HEK293 (cell line): ENCODE results near the gene CHST9.

Experiments
- CTCF ChIA-PET: fragments of 350-600 bp; formaldehyde crosslinking; extraction: SDS; loops from one replicate; lab custom pipeline; 2021; ENCODE audit warnings: antibody characterized with exemption; lab: Yijun Ruan, JAX
- POLR2A ChIA-PET: fragments of 300-600 bp; formaldehyde crosslinking; extraction: SDS; loops from one replicate; lab custom pipeline; 2020; ENCODE audit warnings: antibody characterized with exemption, inconsistent platforms; lab: Yijun Ruan, JAX
- H3K27ac ChIP-seq: fragments of 200-500 bp; sonication (Bioruptor generic); 2 replicates; pipeline ENCODE4 v1.5.1; 2014; ENCODE audit warnings: low read depth, low read length, control low read depth, inconsistent platforms; ENCODE audit errors: extremely low read depth
- H3K36me3 ChIP-seq, 2 experiments: fragments of 200-500 bp in 1 of 2; sonication (Bioruptor generic) in 1 of 2; 1 replicate in 1 of 2; 2 replicates in 1 of 2; pipeline ENCODE4 v1.5.1; 2014 to 2017; ENCODE audit warnings: inconsistent platforms in 2 of 2, low read length in 2 of 2; ENCODE audit not compliant: control insufficient read depth in 2 of 2, insufficient read depth in 1 of 2
- H3K4me1 ChIP-seq: fragments of 200-500 bp; sonication (Bioruptor generic); 2 replicates; pipeline ENCODE4 v1.5.1; 2014; ENCODE audit warnings: mild to moderate bottlenecking, low read length, inconsistent platforms; ENCODE audit not compliant: control insufficient read depth, insufficient read depth
- H3K4me3 ChIP-seq: 2 replicates; pipeline ENCODE4 v1.5.1; 2011; ENCODE audit warnings: low read depth, mild to moderate bottlenecking, control low read depth, low read length, moderate library complexity
- H3K9me3 ChIP-seq: fragments of 200-500 bp; sonication (Bioruptor generic); 2 replicates; pipeline ENCODE4 v1.5.1; 2014; ENCODE audit warnings: low read depth, low read length, inconsistent platforms; ENCODE audit not compliant: control insufficient read depth, insufficient read depth
- EGR2 ChIP-seq: fragments of 450-650 bp; formaldehyde crosslinking; IDR thresholded peaks from 2 replicates; pipeline ENCODE4 v1.5.1; 2016; ENCODE audit warnings: low read depth, missing biosample characterization, missing genetic modification characterization
- GLI4 ChIP-seq: fragments of 450-650 bp; formaldehyde crosslinking; IDR thresholded peaks from 2 replicates; pipeline ENCODE4 v1.5.1; 2016; ENCODE audit warnings: missing biosample characterization, missing genetic modification characterization
- KLF10 ChIP-seq: fragments of 450-650 bp; IDR thresholded peaks from 2 replicates; pipeline ENCODE4 v1.5.1; 2018; ENCODE audit warnings: missing biosample characterization, mild to moderate bottlenecking, missing genetic modification characterization
- KLF7 ChIP-seq: fragments of 450-650 bp; formaldehyde crosslinking; IDR thresholded peaks from 2 replicates; pipeline ENCODE4 v1.5.1; 2016; ENCODE audit warnings: missing biosample characterization, missing genetic modification characterization, borderline replicate concordance
- PRDM2 ChIP-seq: fragments of 450-650 bp; formaldehyde crosslinking; IDR thresholded peaks from 2 replicates; pipeline ENCODE4 v1.5.1; 2016; ENCODE audit warnings: missing biosample characterization, missing genetic modification characterization, borderline replicate concordance
- SP2 ChIP-seq: fragments of 450-650 bp; formaldehyde crosslinking; IDR thresholded peaks from 2 replicates; pipeline ENCODE4 v1.5.1; 2016; ENCODE audit warnings: missing biosample characterization, missing genetic modification characterization
- ZFP69B ChIP-seq: fragments of 450-650 bp; formaldehyde crosslinking; IDR thresholded peaks from 2 replicates; pipeline ENCODE4 v1.5.1; 2016; ENCODE audit warnings: missing biosample characterization, missing genetic modification characterization
- ZNF121 ChIP-seq: fragments of 450-650 bp; formaldehyde crosslinking; IDR thresholded peaks from 2 replicates; pipeline ENCODE4 v1.5.1; 2016; ENCODE audit warnings: missing biosample characterization, missing genetic modification characterization
- ZNF16 ChIP-seq: fragments of 450-650 bp; formaldehyde crosslinking; IDR thresholded peaks from 2 replicates; pipeline ENCODE4 v1.5.1; 2016; ENCODE audit warnings: low read depth, missing biosample characterization, missing genetic modification characterization
- ZNF341 ChIP-seq: fragments of 450-650 bp; formaldehyde crosslinking; IDR thresholded peaks from 2 replicates; pipeline ENCODE4; 2016; ENCODE audit warnings: low read depth, missing biosample characterization, missing genetic modification characterization
- ZNF530 ChIP-seq: fragments of 450-650 bp; formaldehyde crosslinking; IDR thresholded peaks from 2 replicates; pipeline ENCODE4 v1.5.1; 2016; ENCODE audit warnings: low read depth, missing biosample characterization, missing genetic modification characterization
- ZNF596 ChIP-seq: fragments of 450-650 bp; IDR thresholded peaks from 2 replicates; pipeline ENCODE4 v1.5.0; 2018; ENCODE audit warnings: missing biosample characterization, mild to moderate bottlenecking, missing genetic modification characterization, moderate library complexity
- ZNF600 ChIP-seq: fragments of 450-650 bp; formaldehyde crosslinking; IDR thresholded peaks from 2 replicates; pipeline ENCODE4 v1.5.1; 2016; ENCODE audit warnings: missing biosample characterization, missing genetic modification characterization
- ZNF623 ChIP-seq: fragments of 450-650 bp; formaldehyde crosslinking; IDR thresholded peaks from 2 replicates; pipeline ENCODE4 v1.5.1; 2016; ENCODE audit warnings: missing biosample characterization, missing genetic modification characterization
- ZNF660 ChIP-seq: fragments of 450-650 bp; IDR thresholded peaks from 2 replicates; pipeline ENCODE4 v1.5.1; 2018; ENCODE audit warnings: missing biosample characterization, mild to moderate bottlenecking, missing genetic modification characterization
- ZNF664 ChIP-seq: fragments of 450-650 bp; formaldehyde crosslinking; IDR thresholded peaks from 2 replicates; pipeline ENCODE4 v1.5.1; 2016; ENCODE audit warnings: missing biosample characterization, missing genetic modification characterization
- ZNF830 ChIP-seq: fragments of 450-650 bp; IDR thresholded peaks from 2 replicates; pipeline ENCODE4 v1.5.0; 2018; ENCODE audit warnings: missing biosample characterization, missing genetic modification characterization, low read depth, mild to moderate bottlenecking, moderate library complexity

CHST9 gene

GRCh38 chr18:27141876-27142275, 43.2 kb downstream of the CHST9 start (continued):
- no peak for TF ChIP-seq PRDM2

DNA sequence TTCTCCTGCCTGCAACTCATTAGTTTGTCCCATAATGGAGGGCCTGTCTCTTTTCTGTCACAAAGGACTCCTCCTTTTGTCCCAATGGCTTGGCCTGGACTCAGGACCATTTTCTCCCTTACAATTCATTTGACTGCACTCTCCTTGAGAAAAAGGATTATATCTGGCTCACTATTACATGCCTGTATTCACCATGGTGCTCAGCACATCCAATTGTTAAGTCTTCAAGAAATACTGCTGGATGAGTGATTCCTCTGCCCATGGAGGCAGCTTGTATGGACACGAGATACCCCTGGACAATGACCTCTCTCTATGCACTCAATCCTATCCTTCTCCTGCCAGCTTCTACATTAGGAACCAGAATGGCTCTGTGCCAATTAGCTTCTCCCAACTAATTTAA, 47.0 kb downstream of the CHST9 start:
- POLR2A ChIA-PET, result no interaction called here
- no peak for TF ChIP-seq ZNF341 (tag by site-specific recombination)
- TF ChIP-seq ZNF530 (tag by site-specific recombination), result no peak
- no peak for TF ChIP-seq ZNF623
- TF ChIP-seq ZNF600 (tag by site-specific recombination), result no peak
- TF ChIP-seq ZNF664, result no peak
- no peak for TF ChIP-seq GLI4 (tag by site-specific recombination)
- TF ChIP-seq ZNF596 (tag by site-specific recombination), result no peak
- TF ChIP-seq KLF7 (tag by site-specific recombination), result no peak
- TF ChIP-seq, all 188 proteins: peak for 0

GRCh38 chr18:27136208-27136535, 48.9 kb downstream of the CHST9 start:
- ChIA-PET POLR2A (no interaction called here), CTCF (no interaction called here)
- TF ChIP-seq ZNF660 (tag by site-specific recombination), result no peak
- no peak for TF ChIP-seq ZNF121 (tag by site-specific recombination)
- no peak for TF ChIP-seq KLF10 (tag by site-specific recombination)
- Histone ChIP-seq H3K4me1 (no peaks in the 10 kb centered on the region), H3K27ac (no peak overlapping the region), H3K36me3 (no peaks in the 10 kb centered on the region), H3K4me3 (no peak overlapping the region), H3K9me3 (no peaks in the 10 kb centered on the region)

More for the DNA sequence above, 47.0 kb downstream of the CHST9 start:
- no peak overlapping the region for H3K4me3 ChIP-seq
- no peak overlapping the region for H3K27ac ChIP-seq
- H3K36me3 ChIP-seq, result no peaks in the 10 kb centered on the region
- no peaks in the 10 kb centered on the region for H3K4me1 ChIP-seq
- no peaks in the 10 kb centered on the region for H3K9me3 ChIP-seq
- CTCF ChIA-PET, result interaction anchor here (1.2 kb wide), 1 partner anchor 756 kb away, joined by 3 read pairs; no protein-coding TSS in a partner anchor

DNA sequence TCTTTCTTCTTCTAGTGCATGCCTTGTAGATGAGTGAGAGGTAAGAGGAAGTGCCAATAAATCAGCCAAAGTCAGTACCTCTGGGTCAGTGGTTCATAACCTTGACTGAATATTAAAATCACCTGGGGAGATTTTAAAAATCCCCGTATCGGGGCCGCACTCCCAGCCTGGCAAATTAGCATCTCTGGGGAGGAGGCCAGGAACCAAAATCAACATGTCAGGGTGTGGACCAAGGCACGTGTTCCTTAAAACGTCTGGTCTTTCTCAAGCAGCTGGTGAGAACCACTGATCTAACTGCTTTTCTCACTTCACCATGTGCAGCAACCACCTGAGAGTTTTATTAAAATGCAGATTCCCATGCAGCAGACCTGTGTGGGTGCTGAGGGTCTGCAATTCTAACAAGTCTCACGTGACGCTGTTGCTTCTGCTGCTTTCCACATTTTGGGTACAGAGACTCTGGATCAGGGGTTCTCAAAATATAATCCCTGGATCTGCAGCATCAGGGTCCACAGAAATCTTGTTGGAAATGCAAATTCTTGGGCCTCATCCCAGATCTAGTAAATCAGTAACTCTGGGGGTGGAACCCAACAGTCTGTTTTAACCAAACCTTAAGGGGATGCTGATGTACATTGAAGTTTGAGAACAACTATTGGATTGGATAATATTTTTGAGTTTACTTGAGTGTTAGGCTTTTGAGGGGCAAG, 49.5 kb downstream of the CHST9 start:
- H3K9me3 ChIP-seq, result no peaks in the 10 kb centered on the region
- no peaks in the 10 kb centered on the region for H3K36me3 ChIP-seq
- ChIA-PET CTCF (no interaction called here), POLR2A (no interaction called here)
- no peak overlapping the region for H3K4me3 ChIP-seq
- TF ChIP-seq EGR2, result no peak
- TF ChIP-seq ZNF16 (tag by site-specific recombination), result no peak
- no peak for TF ChIP-seq ZFP69B (tag by site-specific recombination)
- no peak for TF ChIP-seq SP2 (tag by site-specific recombination)
- TF ChIP-seq ZNF830, result no peak
- TF ChIP-seq KLF10 (tag by site-specific recombination), result no peak
- H3K4me1 ChIP-seq, result no peaks in the 10 kb centered on the region
- H3K27ac ChIP-seq, result no peak overlapping the region
